PC-9 (cell line): Measurements from ENCODE around the gene KRT16. TPM values are rescaled to one million over a fixed set of nuclear protein-coding genes. Genes with fewer than 3 reads are reported as not detected.

Experiments
- BruUV-seq: library from RNA; stranded (reverse); fragments of 400-500 nt; replicated peaks from 2 replicates; lab custom pipeline; 2021; lab: Mats Ljungman, UMichigan
- CTCF ChIA-PET: fragments of 300-600 bp; sonication (Branson Sonifier 250); formaldehyde crosslinking; loops from one replicate; lab custom pipeline; 2022; ENCODE audit warnings: antibody characterized with exemption; lab: Charles Lee
- POLR2A ChIA-PET: fragments of 300-600 bp; sonication (Branson Sonifier 250); formaldehyde crosslinking; loops from one replicate; lab custom pipeline; 2022; ENCODE audit warnings: antibody characterized with exemption; ENCODE audit not compliant: unreplicated experiment; lab: Charles Lee
- DNase-seq, 2 experiments: peaks; one replicate each; pipeline versions ENCODE4 v3.0.0 to v3.0.0-alpha.2; 2015 to 2022; ENCODE audit warnings: mixed read lengths in 1 of 2
- H2AFZ ChIP-seq: fragments of 200-600 bp; sonication (generic); 2 replicates; pipeline ENCODE4 v1.8.1; 2017; ENCODE audit warnings: antibody characterized with exemption
- H3F3A ChIP-seq: fragments of 200-600 bp; sonication (generic); 2 replicates; pipeline ENCODE4 v1.8.1; 2017; ENCODE audit warnings: antibody characterized with exemption, mild to moderate bottlenecking, low read depth; ENCODE audit not compliant: insufficient read depth
- H3K27ac ChIP-seq: fragments of 200-600 bp; sonication (generic); 2 replicates; pipeline ENCODE4 v1.6.1; 2016; ENCODE audit warnings: mixed run types
- H3K27me3 ChIP-seq: fragments of 200-600 bp; sonication (generic); 2 replicates; pipeline ENCODE4 v1.6.1; 2016; ENCODE audit warnings: low read depth, mixed run types; ENCODE audit not compliant: insufficient read depth
- H3K36me3 ChIP-seq: fragments of 200-600 bp; sonication (generic); 2 replicates; pipeline ENCODE4 v1.6.1; 2016; ENCODE audit warnings: low read depth, mixed run types
- H3K4me1 ChIP-seq: fragments of 200-600 bp; sonication (generic); replicated peaks from 2 replicates; pipeline ENCODE4 v1.6.1; 2016; ENCODE audit warnings: mixed run types; ENCODE audit not compliant: insufficient read depth
- H3K4me2 ChIP-seq: fragments of 200-600 bp; sonication (generic); 2 replicates; pipeline ENCODE4 v1.6.1; 2017; ENCODE audit warnings: mixed run types
- H3K4me3 ChIP-seq: fragments of 200-600 bp; sonication (generic); 2 replicates; pipeline ENCODE4 v1.6.1; 2016; ENCODE audit warnings: mixed run types
- H3K79me2 ChIP-seq: fragments of 200-600 bp; sonication (generic); 2 replicates; pipeline ENCODE4 v1.6.1; 2017; ENCODE audit warnings: low read depth, mixed run types
- H3K9me2 ChIP-seq: fragments of 200-600 bp; sonication (generic); 2 replicates; pipeline ENCODE4 v1.8.1; 2017; ENCODE audit warnings: mild to moderate bottlenecking; ENCODE audit not compliant: insufficient read depth
- H3K9me3 ChIP-seq: fragments of 200-600 bp; sonication (generic); 2 replicates; pipeline ENCODE4 v1.8.1; 2016; ENCODE audit warnings: low read depth; ENCODE audit not compliant: insufficient read depth
- H4K20me1 ChIP-seq: fragments of 200-600 bp; sonication (generic); 2 replicates; pipeline ENCODE4 v1.8.1; 2017; ENCODE audit not compliant: insufficient read depth
- CTCF ChIP-seq: fragments of 200-600 bp; sonication (generic); conservative IDR thresholded peaks from 2 replicates; pipeline ENCODE4 v1.6.1; 2017; ENCODE audit warnings: mixed run types, antibody characterized with exemption, mild to moderate bottlenecking, moderate library complexity
- EZH2 ChIP-seq: fragments of 200-600 bp; sonication (generic); IDR thresholded peaks from 2 replicates; pipeline ENCODE4 v1.8.0; 2017; ENCODE audit warnings: antibody characterized with exemption, low read depth
- intact Hi-C: fragments of 100-400 bp; cut with micrococcal nuclease; formaldehyde crosslinking; loops from one replicate; pipeline ENCODE4 v1.10.0; 2022; ENCODE audit not compliant: unreplicated experiment
- total RNA-seq: library from RNA; stranded (reverse); gene quantifications from 2 replicates; pipeline ENCODE4 v1.2.3, GENCODE V29; 2021

The KRT16 gene
- total RNA-seq, 1 experiment from 2014 or later, result 41.7 TPM

DNA sequence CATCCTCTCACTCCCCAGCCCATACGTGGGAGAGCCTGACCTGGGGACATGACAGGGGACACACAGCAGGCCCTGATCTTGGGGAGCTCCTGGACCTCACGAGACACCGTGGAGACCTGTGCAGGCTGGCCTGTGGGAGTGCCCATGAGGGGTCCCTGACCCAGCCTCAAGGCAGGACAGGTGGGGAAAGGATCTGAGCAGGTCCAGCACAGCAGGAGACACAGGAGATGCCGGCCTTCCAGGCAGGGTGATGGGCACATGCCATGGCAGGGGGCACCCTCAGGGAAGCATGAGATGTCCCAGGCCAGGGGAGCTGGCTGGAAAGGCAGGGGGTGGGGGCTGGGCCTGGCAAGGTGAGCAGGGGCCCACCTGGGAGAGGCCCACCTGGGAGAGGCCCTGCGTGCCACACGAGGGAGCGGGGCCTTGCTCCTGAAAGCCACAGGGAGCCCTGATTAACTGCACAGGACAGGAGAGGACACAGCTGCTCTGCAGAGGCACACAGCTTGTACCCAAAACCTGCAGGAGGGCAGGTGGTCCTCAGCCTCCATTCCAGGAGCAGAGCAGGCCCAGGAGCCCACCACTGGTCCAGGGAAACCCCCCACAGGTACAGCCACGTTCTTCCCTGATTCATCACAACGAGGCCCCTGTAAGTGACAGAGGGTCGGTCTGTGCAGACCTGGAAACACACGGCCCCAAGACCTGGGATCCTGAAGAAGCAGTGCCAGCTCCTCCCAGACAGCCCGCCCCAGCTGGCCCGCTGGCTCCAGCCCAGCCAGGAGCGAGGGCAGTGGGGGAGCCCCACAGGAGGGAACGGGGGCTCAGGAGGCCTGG, 38.4 kb upstream of the KRT16 start:
- CTCF ChIA-PET, result interaction anchor here (1.0 to 3.7 kb wide), 3 partner anchors 12 to 102 kb away, joined by 3 to 39 read pairs (median 12); no protein-coding TSS in a partner anchor
- no peaks in the 10 kb centered on the region for H4K20me1 ChIP-seq
- H3K27ac ChIP-seq, result peak overlapping the region; percentile 98
- peaks cover 14% of the 10 kb centered on the region; the same call in 1 of the 2 replicates for H3K79me2 ChIP-seq
- H3K9me2 ChIP-seq, result no peaks in the 10 kb centered on the region
- intact Hi-C loops, result loop anchor here (5.0 kb wide), 2 partner anchors 799 to 1134 kb away; no protein-coding TSS in a partner anchor
- H3K36me3 ChIP-seq, result no peaks in the 10 kb centered on the region
- DNase-seq, result no peak
- H3K4me1 ChIP-seq, result peaks cover 70% of the 10 kb centered on the region
- H2AFZ ChIP-seq, result no peak overlapping the region
- H3K9me3 ChIP-seq, result no peaks in the 10 kb centered on the region
- BruUV-seq, result no TSS peak
- no peak for TF ChIP-seq EZH2
- TF ChIP-seq CTCF, result no peak
- peaks cover 39% of the 10 kb centered on the region for H3F3A ChIP-seq
- no peaks in the 10 kb centered on the region for H3K27me3 ChIP-seq
- POLR2A ChIA-PET, result interaction anchor here (0.5 to 0.7 kb wide), 2 partner anchors 102 to 1711 kb away, joined by 3 to 4 read pairs; no protein-coding TSS in a partner anchor
- no peak overlapping the region; the same call in 1 of the 2 replicates for H3K4me2 ChIP-seq
- no peak overlapping the region for H3K4me3 ChIP-seq

- Histone ChIP-seq H3F3A (peaks cover 38% of the 10 kb centered on the region), H3K36me3 (no peaks in the 10 kb centered on the region), H3K79me2 (peaks cover 13% of the 10 kb centered on the region; the same call in 1 of the 2 replicates), H4K20me1 (no peaks in the 10 kb centered on the region), H2AFZ (no peak overlapping the region), H3K9me2 (no peaks in the 10 kb centered on the region), H3K27ac (peak overlapping the region; percentile 98), H3K4me3 (no peak overlapping the region), H3K4me1 (peaks cover 69% of the 10 kb centered on the region), H3K27me3 (no peaks in the 10 kb centered on the region), H3K4me2 (no peak overlapping the region), H3K9me3 (no peaks in the 10 kb centered on the region)
- TF ChIP-seq EZH2, result no peak
- no peak for TF ChIP-seq CTCF
- CTCF ChIA-PET, result interaction anchor here (2.2 to 3.7 kb wide), 3 partner anchors 8 to 101 kb away, joined by 10 to 39 read pairs (median 12); no protein-coding TSS in a partner anchor
- POLR2A ChIA-PET, result interaction anchor here (0.5 to 0.7 kb wide), 3 partner anchors 101 to 195 kb away, joined by 4 to 6 read pairs (median 4); no protein-coding TSS in a partner anchor
- intact Hi-C loops, result loop anchor here (5.0 kb wide), 3 partner anchors 798 to 1133 kb away; no protein-coding TSS in a partner anchor
- no TSS peak for BruUV-seq
- DNase-seq, result no peak
Measured at GRCh38 chr17:41649923-41650519, 37.5 kb upstream of the KRT16 start.
